GM23248 (cell line): ENCODE results near the gene RP9.

ENCODE experiments used
- EZH2 ChIP-seq: fragments of 200-600 bp; sonication (generic); IDR thresholded peaks from 2 replicates; pipeline ENCODE4 v1.6.1; 2018; ENCODE audit warnings: antibody characterized with exemption, mild to moderate bottlenecking; ENCODE audit not compliant: insufficient read depth, poor library complexity, severe bottlenecking
- EZH2phosphoT487 ChIP-seq: fragments of 200-600 bp; sonication (generic); IDR thresholded peaks from 2 replicates; pipeline ENCODE4 v1.6.1; 2018; ENCODE audit warnings: antibody characterized with exemption, moderate library complexity, mild to moderate bottlenecking, low read depth; ENCODE audit not compliant: insufficient read depth

DNA sequence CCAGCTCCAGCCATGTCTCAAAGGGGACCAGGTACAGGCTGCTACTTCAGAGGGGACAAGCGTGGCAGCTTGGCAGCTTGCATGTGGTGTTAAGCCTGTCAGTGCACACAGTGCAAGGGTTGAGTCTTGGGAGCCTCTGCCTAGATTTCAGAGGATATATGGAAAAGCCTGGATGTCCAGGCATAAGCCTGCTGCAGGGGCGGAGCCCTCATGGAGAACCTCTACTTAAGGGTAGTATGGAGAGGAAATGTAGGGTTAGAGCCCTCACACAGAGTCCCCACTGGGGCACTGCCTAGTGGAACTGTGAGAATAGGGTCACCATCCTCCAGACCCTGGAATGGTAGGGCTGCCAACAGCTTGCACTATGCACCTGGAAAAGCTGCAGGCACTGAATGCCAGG is 38.9 kb downstream of the RP9 start:
- no peak for TF ChIP-seq EZH2
- no peak for TF ChIP-seq EZH2phosphoT487
